Pancreas (tissue), 10 donors: ENCODE measurements around the gene FAM227A. TPM values are rescaled to one million over a fixed set of nuclear protein-coding genes. Genes with fewer than 3 reads are reported as not detected.

Source experiments
- ATAC-seq, 4 donors: fragments of 200-7000 bp; cut with Tn5 transposase; one replicate each; pipeline versions ENCODE4 v1.8.0 to v1.9.1; 2020; ENCODE audit warnings: mild to moderate bottlenecking in 4 of 4, moderate library complexity in 4 of 4
- DNase-seq, 6 donors: peaks; one replicate each; pipeline ENCODE4 v3.0.0-alpha.2; 2020
- FAIRE-seq: peaks from 2 replicates; lab custom pipeline; 2012; peaks lifted over from hg19 to GRCh38; lab: Jason Lieb, UNC
- H3K27ac ChIP-seq, 4 donors: fragments of 200-600 bp; sonication (generic); 1 replicate in 3 of 4; 2 replicates in 1 of 4; pipeline versions ENCODE4 v1.5.0 to v1.8.0; 2020
- H3K27me3 ChIP-seq, 4 donors: fragments of 200-600 bp; one replicate each; pipeline ENCODE4 v1.8.0; 2021
- H3K36me3 ChIP-seq, 3 donors: fragments of 200-600 bp; sonication (generic) in 1 of 3; one replicate each; pipeline versions ENCODE4 v1.5.0 to v1.8.0; 2020 to 2021
- H3K4me1 ChIP-seq, 3 donors: fragments of 200-600 bp; one replicate each; pipeline ENCODE4 v1.8.0; 2021
- H3K4me3 ChIP-seq, 4 donors: fragments of 200-600 bp; sonication (generic) in 2 of 4; one replicate each; pipeline versions ENCODE4 v1.5.0 to v1.8.0; 2020 to 2021
- H3K9me3 ChIP-seq, 4 donors: fragments of 200-600 bp; one replicate each; pipeline ENCODE4 v1.8.0; 2021
- whole genome bisulfite sequencing, 2 donors: extraction: QIAGEN DNeasy Blood & Tissue Kit; methylation state at CpG; one replicate each; pipeline ENCODE4 v1.1.7; 2013; 5-methylcytosine and 5-hydroxymethylcytosine counted together
- intact Hi-C, 3 donors: fragments of 100-400 bp; cut with DNase I; formaldehyde crosslinking; loops; one replicate each; pipeline versions ENCODE4 v1.11.1 to v1.14.2; 2022
- polyA plus RNA-seq, 2 donors: library from polyadenylated mRNA; stranded (reverse); fragments of 200-250 nt; gene quantifications; one replicate each; pipeline ENCODE4 v1.2.3, GENCODE V29; 2013
- total RNA-seq, 6 donors: library from RNA; stranded (reverse); fragmentation: NEBNext Ultra II Directional in 4 of 6; extraction: Animal tissue kit (Norgen Biotek cat#: 25700) in 4 of 6; gene quantifications; one replicate each; pipeline versions ENCODE4 v1.2.1 to v1.2.4, GENCODE V29; 2021 to 2023
- TF ChIP-seq, protein P1 (sequence below), 4 donors: fragments of 200-600 bp; sonication (generic) in 3 of 4; IDR thresholded peaks; one replicate each; pipeline versions ENCODE4 v1.5.0 to v1.8.0; 2021; ENCODE audit warnings: antibody characterized with exemption in 4 of 4
- donor health status: healthy with polysubstance abuse.
- donor health status: DM: no; HTN: no; CAD: no; lungs with moderate emphysema.
- donor health status: DM: no; HTN: no; CAD: no.
- donor health status: control.
- donor health status: control.
- donor health status: Bipolar disorder and iron deficiency.
- donor health status: DM: yes; HTN: yes; CAD: no.
- donor health status: DM: no; HTN: no; CAD: no.
- donor health status: DM: no; HTN: no; CAD: no.
- donor health status: DM: yes; HTN: yes; CAD: no.

FAM227A gene
- total and polyA plus RNA-seq, 8 donors = 0.22 to 2.0 (median 0.76) TPM

DNA sequence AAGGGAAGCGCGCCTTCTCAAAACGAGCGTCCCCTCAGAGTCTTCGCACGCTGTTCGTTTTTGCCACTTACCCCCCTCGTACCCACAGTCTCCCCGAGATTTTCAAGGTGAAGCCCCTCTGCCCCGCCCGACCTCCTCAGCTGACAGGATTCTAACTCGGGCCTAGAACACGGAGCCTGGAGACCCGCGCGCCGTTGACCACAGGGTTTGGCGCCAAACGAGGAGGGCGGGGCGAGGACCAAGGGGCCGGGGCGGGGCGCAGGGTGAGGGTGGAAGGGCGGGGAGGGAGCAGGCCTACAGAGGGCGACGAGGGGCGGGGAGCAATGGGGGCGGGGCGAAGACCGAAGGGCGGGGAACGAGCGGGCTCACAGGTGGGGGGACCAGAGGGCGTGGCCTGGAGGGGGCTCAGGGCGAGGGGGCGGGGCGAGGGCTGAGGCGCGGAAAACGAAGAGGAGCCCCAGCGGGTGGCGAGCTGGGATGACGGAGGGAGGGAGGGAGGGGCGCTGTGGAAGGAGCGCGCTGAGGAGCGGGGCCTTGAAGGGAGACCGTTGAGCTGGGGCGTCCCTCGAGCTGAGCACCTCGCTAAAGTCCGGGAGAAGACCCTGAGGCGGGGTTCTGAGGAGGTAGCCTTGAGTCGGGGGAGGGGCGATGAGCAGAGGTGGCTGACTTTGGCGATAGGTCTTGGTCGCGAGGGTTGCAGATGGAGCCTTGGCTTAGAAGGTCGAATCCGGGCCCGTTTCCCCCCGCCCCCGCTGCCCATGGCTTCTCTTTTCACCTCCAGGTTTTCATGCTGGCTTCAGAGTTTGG lies 86.0 kb downstream of the FAM227A start, which contains the start of gene DMC1:
TSS of gene DMC1 (minus strand) at position 212 of the 807 bp plus-strand sequence. CDS start 1,927 bp downstream, outside the sequence.
- FAIRE-seq (no peak), ATAC-seq (peak; percentile 96 to 99 (median 96)), DNase-seq (peak; percentile 93 to 97 (median 96))
- Histone ChIP-seq H3K27me3 (no peaks in the 10 kb centered on the region), H3K4me3 (peak within 1 kb of the TSS; percentile 36 to 60 (median 45)), H3K4me1 (peaks cover 0 to 7% (median 4%) of the 10 kb centered on the region in 3 donors), H3K36me3 (no peaks in the 10 kb centered on the region), H3K27ac (no peak within 1 kb of the TSS), H3K9me3 (no peaks in the 10 kb centered on the region)
- TF ChIP-seq, protein P1, sequence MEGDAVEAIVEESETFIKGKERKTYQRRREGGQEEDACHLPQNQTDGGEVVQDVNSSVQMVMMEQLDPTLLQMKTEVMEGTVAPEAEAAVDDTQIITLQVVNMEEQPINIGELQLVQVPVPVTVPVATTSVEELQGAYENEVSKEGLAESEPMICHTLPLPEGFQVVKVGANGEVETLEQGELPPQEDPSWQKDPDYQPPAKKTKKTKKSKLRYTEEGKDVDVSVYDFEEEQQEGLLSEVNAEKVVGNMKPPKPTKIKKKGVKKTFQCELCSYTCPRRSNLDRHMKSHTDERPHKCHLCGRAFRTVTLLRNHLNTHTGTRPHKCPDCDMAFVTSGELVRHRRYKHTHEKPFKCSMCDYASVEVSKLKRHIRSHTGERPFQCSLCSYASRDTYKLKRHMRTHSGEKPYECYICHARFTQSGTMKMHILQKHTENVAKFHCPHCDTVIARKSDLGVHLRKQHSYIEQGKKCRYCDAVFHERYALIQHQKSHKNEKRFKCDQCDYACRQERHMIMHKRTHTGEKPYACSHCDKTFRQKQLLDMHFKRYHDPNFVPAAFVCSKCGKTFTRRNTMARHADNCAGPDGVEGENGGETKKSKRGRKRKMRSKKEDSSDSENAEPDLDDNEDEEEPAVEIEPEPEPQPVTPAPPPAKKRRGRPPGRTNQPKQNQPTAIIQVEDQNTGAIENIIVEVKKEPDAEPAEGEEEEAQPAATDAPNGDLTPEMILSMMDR (IDR thresholded peaks at IDR 0.05) = no peak
- intact Hi-C loops = loop anchor here in 1 of 3 donors (5.0 kb wide), 2 partner anchors 158 to 518 kb away; no protein-coding TSS in a partner anchor
- 1 to 2% methylated on average over 55 to 63 of the region's 64 CpGs for WGBS, 2 donors

DNA sequence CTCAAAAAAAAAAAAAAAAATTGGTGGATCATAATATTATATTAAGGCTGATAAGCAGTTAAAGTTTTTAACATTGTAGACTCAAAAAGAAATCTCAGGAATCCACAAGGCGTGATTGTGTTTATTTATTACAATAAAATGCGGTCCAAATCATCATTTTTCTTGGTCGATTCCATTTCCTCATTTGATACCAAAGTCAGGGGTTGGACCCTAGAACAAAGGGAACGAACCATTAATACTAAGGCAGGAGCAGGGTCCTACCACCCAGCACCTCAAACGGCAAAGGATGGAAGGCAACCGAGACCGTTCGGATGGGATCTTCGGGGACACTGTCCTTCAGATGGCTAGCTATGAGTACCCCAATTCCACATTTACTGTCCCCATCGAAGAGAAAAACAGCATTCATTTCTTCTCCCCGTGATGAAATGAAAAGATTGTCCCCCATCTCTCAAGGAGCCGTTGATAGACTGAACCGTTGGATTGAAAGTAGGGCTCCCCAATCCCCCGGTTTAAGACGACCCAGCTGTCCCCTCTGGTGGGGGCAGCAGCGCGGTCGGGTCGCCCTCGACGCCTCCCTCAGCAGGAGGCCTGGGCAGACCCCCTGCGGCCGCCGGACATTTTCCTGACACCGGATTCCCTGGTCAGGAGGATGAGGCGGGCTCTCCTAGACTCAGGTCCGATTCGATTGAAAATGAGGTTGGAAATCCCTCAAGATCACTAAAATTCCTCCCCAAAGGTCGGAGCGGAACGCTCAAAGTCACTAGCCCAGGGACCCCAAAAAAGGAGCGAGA lies 86.8 kb downstream of the FAM227A start:
- 32 to 34% methylated on average over 32 of the region's 32 CpGs for WGBS, 2 donors
- ATAC-seq (peak in 3 of 4 donors; percentile 4 to 8 (median 8)), FAIRE-seq (no peak), DNase-seq (peak in 4 of 6 donors; percentile 31 to 58 (median 52))
- intact Hi-C loops = no loop called here
- peaks cover 0 to 7% (median 4%) of the 10 kb centered on the region in 3 donors for H3K4me1 ChIP-seq
- TF ChIP-seq, protein P1 (IDR thresholded peaks at IDR 0.05) = no peak
- no peak overlapping the region for H3K27ac ChIP-seq
- H3K4me3 ChIP-seq = peak overlapping the region; percentile 4 to 60 (median 45)
- no peaks in the 10 kb centered on the region for H3K36me3 ChIP-seq
- no peaks in the 10 kb centered on the region for H3K9me3 ChIP-seq
- no peaks in the 10 kb centered on the region for H3K27me3 ChIP-seq

DNA sequence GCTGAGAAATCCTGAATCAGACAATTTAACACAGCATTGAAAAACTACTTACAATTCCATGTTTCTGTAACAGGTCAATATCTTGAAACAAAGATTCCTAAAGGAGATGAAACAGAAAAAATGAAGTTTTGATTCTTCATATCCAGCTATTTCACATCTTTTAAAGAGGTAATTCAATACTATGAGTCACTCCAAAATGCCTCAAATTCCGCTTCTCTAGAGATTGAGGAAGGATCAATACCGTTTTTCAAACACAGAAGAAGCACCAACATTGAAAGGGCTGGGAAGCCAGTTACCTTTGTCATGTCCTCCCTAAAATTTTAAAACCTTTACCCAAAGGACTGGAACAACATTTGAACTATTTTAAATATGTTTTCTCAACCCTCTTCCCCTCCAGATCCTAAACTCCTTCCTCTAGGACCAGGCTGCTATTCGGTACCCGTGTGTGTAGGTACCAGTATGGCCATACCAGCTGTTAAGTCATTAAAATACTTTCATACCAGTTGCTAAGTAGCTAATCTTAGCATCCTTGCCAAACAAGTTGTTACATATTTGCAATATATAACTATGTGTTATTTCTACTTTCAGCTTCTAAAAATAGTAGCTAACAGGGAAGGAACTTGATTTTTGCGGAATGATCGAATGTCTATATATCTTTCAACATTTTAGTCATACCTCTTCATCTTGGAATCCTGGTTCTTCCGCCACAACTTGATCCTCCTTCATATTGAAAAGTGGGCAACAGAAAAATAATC lies 88.5 kb downstream of the FAM227A start:
- Histone ChIP-seq H3K36me3 (no peaks in the 10 kb centered on the region), H3K27me3 (no peaks in the 10 kb centered on the region), H3K9me3 (no peaks in the 10 kb centered on the region), H3K27ac (no peak overlapping the region), H3K4me3 (no peak overlapping the region), H3K4me1 (peaks cover 0 to 7% (median 4%) of the 10 kb centered on the region in 3 donors)
- DNase-seq = no peak
- no peak for ATAC-seq
- TF ChIP-seq, protein P1 (IDR thresholded peaks at IDR 0.05) = no peak
- intact Hi-C loops = no loop called here
- 50 to 58% methylated on average over 7 of the region's 7 CpGs for WGBS, 2 donors
- FAIRE-seq = no peak

DNA sequence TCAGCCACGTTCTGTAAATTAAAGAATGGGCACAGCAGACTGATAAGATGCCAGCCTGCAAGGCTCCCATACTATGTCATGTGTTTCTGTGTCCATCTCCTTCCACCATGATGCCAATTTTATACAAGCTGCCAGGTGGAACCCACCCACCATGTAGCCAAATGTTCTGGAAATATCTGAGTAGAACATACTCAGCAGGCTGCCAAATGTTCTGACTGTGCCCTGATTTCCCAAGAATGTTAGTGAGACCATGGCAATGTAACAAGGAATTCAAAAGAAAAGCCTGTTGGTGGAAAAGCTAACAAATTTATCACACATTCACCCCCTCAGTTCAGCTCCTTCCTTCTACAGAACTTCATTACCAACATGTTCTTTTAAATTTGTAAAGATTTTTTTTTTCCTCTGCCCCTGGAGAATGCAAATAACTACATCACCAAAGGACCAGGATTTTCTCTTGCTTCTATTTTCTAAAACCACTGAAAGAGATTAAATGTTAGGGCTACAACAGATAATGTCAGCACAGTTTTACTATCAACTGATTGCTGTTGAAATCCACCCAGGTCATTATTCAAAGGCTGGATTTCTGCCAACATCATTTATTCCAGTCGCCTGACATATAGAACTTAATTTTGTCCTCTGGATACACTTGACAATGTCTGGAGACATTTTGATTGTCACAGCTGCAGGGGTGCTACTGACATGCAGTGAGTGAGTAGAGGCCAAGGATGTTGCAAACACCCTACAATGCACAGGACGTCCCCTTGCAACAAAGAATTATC lies 89.3 kb downstream of the FAM227A start:
- no peaks in the 10 kb centered on the region for H3K27me3 ChIP-seq
- intact Hi-C loops = no loop called here
- no peak overlapping the region for H3K4me3 ChIP-seq
- FAIRE-seq (no peak), ATAC-seq (no peak), DNase-seq (no peak)
- H3K9me3 ChIP-seq = no peaks in the 10 kb centered on the region
- no peaks in the 10 kb centered on the region for H3K36me3 ChIP-seq
- no peak overlapping the region for H3K27ac ChIP-seq
- TF ChIP-seq, protein P1 (IDR thresholded peaks at IDR 0.05) = no peak
- H3K4me1 ChIP-seq = peaks cover 0 to 7% (median 4%) of the 10 kb centered on the region in 3 donors
- whole genome bisulfite sequencing, 2 donors = 52 to 56% methylated on average over 3 of the region's 3 CpGs
